Inferior parietal cortex (tissue), 1 donor: Measurements from ENCODE around the gene GPR6.

Experiments
- DNase-seq: peaks from one replicate; pipeline ENCODE4 v3.0.0-alpha.2; 2016; ENCODE audit errors: extremely low spot score

Gene GPR6

GRCh38 chr6:109998159-109998785, 20.2 kb downstream of the GPR6 start:
- no peak for DNase-seq

- DNase-seq = no peak
These were observed 21.6 kb downstream of the GPR6 start for GRCh38 chr6:109999740-110000139.

DNA sequence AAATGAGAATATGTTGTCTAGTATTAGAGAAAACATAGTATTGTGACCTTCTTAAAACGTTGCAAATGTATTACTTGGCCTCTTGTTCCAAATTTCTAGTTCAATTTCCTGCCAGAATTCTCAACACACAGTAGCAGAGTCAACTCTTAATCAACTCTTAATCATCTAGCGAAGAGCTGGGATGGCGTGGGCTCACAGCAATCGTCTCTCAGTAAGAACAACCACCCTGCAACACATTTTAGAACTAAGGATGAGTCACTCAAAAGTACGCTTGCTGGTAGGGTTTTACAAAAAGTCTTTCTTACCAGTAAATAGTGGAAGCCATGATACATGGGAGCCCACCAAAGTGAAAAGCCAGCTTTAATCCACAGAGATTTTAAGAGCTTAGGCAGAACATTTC, 24.6 kb downstream of the GPR6 start:
- DNase-seq = no peak

DNA sequence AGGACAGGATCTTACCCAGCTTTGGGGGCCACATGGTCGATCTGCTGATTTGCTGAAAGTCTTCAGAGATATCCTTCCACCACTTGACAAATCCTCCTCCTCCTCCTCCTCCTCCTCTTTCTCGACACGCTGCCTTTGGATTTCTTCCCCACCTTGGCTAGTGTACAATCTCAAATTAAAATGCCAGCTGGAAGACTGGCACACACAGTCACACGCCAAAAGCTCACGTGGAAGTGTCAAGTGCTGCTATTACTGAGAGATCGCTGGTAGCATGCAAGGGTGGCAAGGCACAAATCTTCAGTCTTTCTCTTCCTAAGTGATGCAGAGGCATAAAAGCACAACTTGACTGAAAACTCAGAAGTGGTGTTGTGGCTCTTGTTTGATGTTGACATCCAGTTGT, 35.3 kb downstream of the GPR6 start:
- peak; percentile 25 for DNase-seq

- DNase-seq = no peak
These were observed 37.1 kb downstream of the GPR6 start for GRCh38 chr6:110015206-110015605.

DNA sequence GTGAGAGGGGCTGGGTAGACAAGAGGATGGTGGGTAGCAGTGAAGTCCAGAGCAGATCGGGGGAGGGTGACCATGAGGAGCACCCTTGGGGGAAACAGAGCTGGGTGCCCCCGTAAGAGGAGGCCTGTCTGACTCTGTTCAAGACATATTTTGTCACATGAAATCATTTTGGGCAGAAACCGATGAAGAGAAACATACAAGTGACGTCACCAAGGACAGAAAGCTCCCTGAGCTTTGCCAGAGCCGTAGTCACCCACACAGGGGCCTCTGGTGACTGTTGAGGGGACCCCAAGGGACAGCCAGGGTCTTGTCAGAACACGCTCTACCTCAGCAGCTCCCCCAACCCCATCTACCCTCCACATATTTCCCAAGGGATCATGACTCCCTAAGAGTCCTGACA, 39.2 kb downstream of the GPR6 start:
- DNase-seq = no peak

DNA sequence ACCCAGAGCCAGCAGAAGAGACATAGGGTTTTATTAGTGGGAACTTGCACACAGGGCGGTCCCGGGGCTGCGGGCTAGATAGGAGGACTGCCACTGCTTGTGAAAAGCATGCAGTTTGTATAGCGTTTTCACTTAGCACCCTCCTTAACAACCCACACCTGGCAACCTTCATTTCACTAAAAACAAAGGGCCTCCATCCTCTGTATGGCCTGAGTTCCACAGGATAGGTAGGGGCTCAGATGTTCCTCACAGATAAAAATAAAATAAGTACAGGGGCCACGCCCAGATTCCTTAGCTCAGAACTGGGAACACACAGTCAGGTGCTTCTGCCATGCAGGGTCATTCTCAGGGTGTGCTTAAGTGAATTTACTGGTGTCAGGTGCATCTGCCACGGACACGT, 39.8 kb downstream of the GPR6 start:
- no peak for DNase-seq

DNA sequence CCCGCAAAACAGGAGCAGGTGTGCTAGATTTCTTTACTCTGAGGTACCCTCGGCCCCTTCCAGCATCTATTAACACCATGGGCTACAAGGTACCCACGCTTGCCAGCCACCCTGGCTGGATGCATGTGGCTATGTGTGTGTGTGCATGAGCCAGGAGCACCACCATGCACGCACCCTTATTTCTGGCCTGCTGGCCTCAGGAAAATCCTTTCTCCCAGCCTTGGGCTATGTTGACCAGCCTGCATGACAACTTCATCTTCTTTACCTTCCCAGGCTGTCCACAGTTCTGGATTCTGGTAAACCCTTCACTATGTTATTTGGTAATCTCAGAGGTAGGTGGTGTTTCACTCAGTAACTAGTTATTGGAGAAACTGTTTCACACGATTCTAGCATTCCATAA, 40.4 kb downstream of the GPR6 start:
- DNase-seq = no peak

- DNase-seq = no peak
These were observed 42.8 kb downstream of the GPR6 start for GRCh38 chr6:110020888-110021287.

DNA sequence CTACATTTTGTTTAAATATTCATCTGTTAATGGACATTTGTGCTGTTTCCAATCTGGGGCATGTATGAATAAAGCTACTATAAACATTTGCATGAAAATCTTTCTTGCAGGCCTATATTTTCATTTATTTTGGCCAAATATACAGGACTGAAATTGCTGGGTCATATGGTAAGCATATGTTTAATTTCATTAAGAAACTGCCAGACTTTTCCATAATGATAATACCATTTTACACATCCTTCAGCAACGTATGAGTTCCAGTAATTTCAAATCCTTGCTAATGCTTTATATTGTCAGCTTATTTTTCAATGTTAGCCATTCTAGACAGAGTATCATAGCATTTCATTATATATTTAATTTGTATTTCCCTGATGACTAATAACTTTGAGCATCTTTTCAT, 51.0 kb downstream of the GPR6 start:
- no peak for DNase-seq
